Measurements from ENCODE around the gene CETP. TPM values are rescaled to one million over a fixed set of nuclear protein-coding genes. Genes with fewer than 3 reads are reported as not detected.

Gene CETP
- polyA plus RNA-seq, 1 donor (not counting 4 experiments of a cell fraction or from before 2014, with no cell fraction given): not detected

GRCh38 chr16:56947604-56947995, 14.2 kb upstream of the CETP start:
- H3K27ac ChIP-seq (ENCODE audit: control insufficient read depth, insufficient read depth, low read length): no peak overlapping the region
- TF ChIP-seq CTCF (optimal IDR thresholded peaks at IDR 0.05 in 1 of 3, IDR thresholded peaks at IDR 0.05 in 1 of 3, conservative IDR thresholded peaks at IDR 0.05 in 1 of 3; ENCODE audit: extremely low read depth in 1 of 3, insufficient read depth in 2 of 3, low read length in 3 of 3) (no peak), EZH2 (IDR thresholded peaks at IDR 0.05; ENCODE audit: low read length) (no peak)
- H3K27me3 ChIP-seq (ENCODE audit: control insufficient read depth, extremely low read depth, insufficient read depth, low read length): no peaks in the 10 kb centered on the region
- H3K4me1 ChIP-seq (ENCODE audit: control insufficient read depth, extremely low read depth, insufficient read depth, low read length): no peaks in the 10 kb centered on the region
- no peak overlapping the region for H2AFZ ChIP-seq (ENCODE audit: control insufficient read depth, low read length)
- no peaks in the 10 kb centered on the region for H3K79me2 ChIP-seq (ENCODE audit: control insufficient read depth, insufficient read depth, low read length)
- FAIRE-seq: no peak
- H3K4me2 ChIP-seq (ENCODE audit: control insufficient read depth, extremely low read depth, insufficient read depth, low read depth, low read length): no peak overlapping the region
- no peaks in the 10 kb centered on the region for H3K9me3 ChIP-seq (ENCODE audit: control insufficient read depth, low read depth, low read length)
- H4K20me1 ChIP-seq (ENCODE audit: control insufficient read depth, extremely low read depth, insufficient read depth, low read length): peaks cover 5% of the 10 kb centered on the region
- H3K4me3 ChIP-seq (ENCODE audit: control insufficient read depth in 2 of 3, extremely low read depth in 1 of 3, insufficient read depth in 2 of 3, low read depth in 1 of 3, low read length in 3 of 3): no peak overlapping the region
- H3K9me1 ChIP-seq (ENCODE audit: control insufficient read depth, extremely low read depth, insufficient read depth, low read length): no peaks in the 10 kb centered on the region
- no peak overlapping the region for H3K9ac ChIP-seq (ENCODE audit: control insufficient read depth, extremely low read depth, insufficient read depth, low read length)
- dilution Hi-C loops (cut with MboI; ENCODE audit: extremely low pct_ligation_motif_present, low sequenced_read_pairs): no loop called here
- no peak for DNase-seq (ENCODE audit: low read depth, low spot score)
- peaks cover 12 to 27% of the 10 kb centered on the region in 2 experiments for H3K36me3 ChIP-seq (ENCODE audit: control insufficient read depth in 2 of 2, extremely low read depth in 1 of 2, insufficient read depth in 2 of 2, low read length in 2 of 2)

- Histone ChIP-seq H3K9me1 (ENCODE audit: control insufficient read depth, extremely low read depth, insufficient read depth, low read length) (no peaks in the 10 kb centered on the region), H4K20me1 (ENCODE audit: control insufficient read depth, extremely low read depth, insufficient read depth, low read length) (no peaks in the 10 kb centered on the region), H3K4me1 (ENCODE audit: control insufficient read depth, extremely low read depth, insufficient read depth, low read length) (no peaks in the 10 kb centered on the region), H3K79me2 (ENCODE audit: control insufficient read depth, insufficient read depth, low read length) (no peaks in the 10 kb centered on the region), H3K9ac (ENCODE audit: control insufficient read depth, extremely low read depth, insufficient read depth, low read length) (no peak overlapping the region), H3K9me3 (ENCODE audit: control insufficient read depth, low read depth, low read length) (no peaks in the 10 kb centered on the region), H3K4me3 (ENCODE audit: control insufficient read depth in 2 of 3, extremely low read depth in 1 of 3, insufficient read depth in 2 of 3, low read depth in 1 of 3, low read length in 3 of 3) (no peak overlapping the region), H3K36me3 (ENCODE audit: control insufficient read depth in 2 of 2, extremely low read depth in 1 of 2, insufficient read depth in 2 of 2, low read length in 2 of 2) (peaks cover 6 to 21% of the 10 kb centered on the region in 2 experiments), H3K27me3 (ENCODE audit: control insufficient read depth, extremely low read depth, insufficient read depth, low read length) (no peaks in the 10 kb centered on the region), H2AFZ (ENCODE audit: control insufficient read depth, low read length) (no peak overlapping the region), H3K4me2 (ENCODE audit: control insufficient read depth, extremely low read depth, insufficient read depth, low read depth, low read length) (no peak overlapping the region), H3K27ac (ENCODE audit: control insufficient read depth, insufficient read depth, low read length) (no peak overlapping the region)
- FAIRE-seq (no peak), DNase-seq (ENCODE audit: low read depth, low spot score) (no peak)
- TF ChIP-seq CTCF (optimal IDR thresholded peaks at IDR 0.05 in 1 of 3, IDR thresholded peaks at IDR 0.05 in 1 of 3, conservative IDR thresholded peaks at IDR 0.05 in 1 of 3; ENCODE audit: extremely low read depth in 1 of 3, insufficient read depth in 2 of 3, low read length in 3 of 3): no peak
- TF ChIP-seq EZH2 (IDR thresholded peaks at IDR 0.05; ENCODE audit: low read length): no peak
- dilution Hi-C loops (cut with MboI; ENCODE audit: extremely low pct_ligation_motif_present, low sequenced_read_pairs): no loop called here
These were observed 13.5 kb upstream of the CETP start for GRCh38 chr16:56948234-56948633.
